HFF-Myc (cell line): ENCODE results near the gene ETHE1.

ENCODE experiments used
- DNase-seq: peaks from one replicate; pipeline ENCODE4 v3.0.0-alpha.2; 2011; ENCODE audit warnings: low read depth; ENCODE audit errors: extremely low read depth
- H3K4me3 ChIP-seq: replicated peaks from 2 replicates; pipeline ENCODE4 v1.5.1; 2011; ENCODE audit warnings: low read depth, mild to moderate bottlenecking, control low read depth, low read length
- CTCF ChIP-seq: IDR thresholded peaks from 2 replicates; pipeline ENCODE4 v1.5.1; 2012; ENCODE audit warnings: mild to moderate bottlenecking, low read depth, low read length, control low read depth; ENCODE audit errors: missing control alignments

The ETHE1 gene

GRCh38 chr19:43526884-43527859 lies at the start of gene ETHE1:
ETHE1 (minus strand) TSS chr19:43527201; CDS start chr19:43527177, 24 bp downstream.
- no peak for DNase-seq
- H3K4me3 ChIP-seq: peak within 1 kb of the TSS; percentile 91
- TF ChIP-seq CTCF: no peak

GRCh38 chr19:43575955-43576878 lies 49.2 kb upstream of the ETHE1 start:
- TF ChIP-seq CTCF: no peak
- peak overlapping the region; percentile 93 for H3K4me3 ChIP-seq
- no peak for DNase-seq

- TF ChIP-seq CTCF: no peak
- peak; percentile 95 for DNase-seq
- H3K4me3 ChIP-seq: peak within 1 kb of the TSS; percentile 93
Observed at GRCh38 chr19:43575156-43575950, 48.4 kb upstream of the ETHE1 start, which contains the start of the genes PINLYP and XRCC1. PINLYP (plus strand) TSS chr19:43575801; CDS start chr19:43577192, 1,391 bp downstream. XRCC1 (minus strand) TSS chr19:43575527; CDS start chr19:43575458, 69 bp downstream.

GRCh38 chr19:43574424-43575155 lies 47.6 kb upstream of the ETHE1 start:
- peak overlapping the region; percentile 93 for H3K4me3 ChIP-seq
- DNase-seq: no peak
- TF ChIP-seq CTCF: no peak

- H3K4me3 ChIP-seq: no peak overlapping the region
- TF ChIP-seq CTCF: no peak
- no peak for DNase-seq
Observed at GRCh38 chr19:43572171-43572588, 45.2 kb upstream of the ETHE1 start.
